Stimulated activated CD8-positive, alpha-beta memory T cell treated with anti-CD3 and anti-CD28 coated beads, Interleukin-4, amount 100 ng/mL, for 24 hours (primary cell): ENCODE data around the gene YPEL5.

Experiments
- DNase-seq: peaks from one replicate; pipeline ENCODE4 v3.0.0-alpha.2; 2020; ENCODE audit warnings: low read depth

Gene YPEL5

GRCh38 chr2:30205456-30205855 lies 58.6 kb downstream of the YPEL5 start:
- no peak for DNase-seq

- no peak for DNase-seq
Observed at GRCh38 chr2:30206461-30207430, 59.9 kb downstream of the YPEL5 start.

GRCh38 chr2:30208453-30208852 lies 61.6 kb downstream of the YPEL5 start:
- peak; percentile 17 for DNase-seq

GRCh38 chr2:30209227-30209626 lies 62.4 kb downstream of the YPEL5 start:
- DNase-seq, result no peak
